RWPE1 (cell line): Measurements from ENCODE around the gene INTS15.

Experiments
- CTCF ChIA-PET: fragments of 350-600 bp; sonication (Branson Sonifier 250); formaldehyde crosslinking; extraction: SDS; loops from one replicate; lab custom pipeline; 2021; lab: Yijun Ruan, JAX
- POLR2A ChIA-PET: fragments of 400-600 bp; formaldehyde crosslinking; extraction: SDS; loops from one replicate; lab custom pipeline; 2020; ENCODE audit warnings: antibody characterized with exemption; ENCODE audit not compliant: low non-redundant PET; lab: Yijun Ruan, JAX
- DNase-seq: peaks from one replicate; pipeline ENCODE4 v3.0.0; 2012; ENCODE audit warnings: low spot score
- H3K27ac ChIP-seq: fragments of 450-650 bp; 2 replicates; pipeline ENCODE4 v1.5.1; 2017
- TF ChIP-seq, protein P1 (sequence below): fragments of 450-650 bp; conservative IDR thresholded peaks from 2 replicates; pipeline ENCODE4 v1.5.1; 2017; ENCODE audit warnings: low read depth, mild to moderate bottlenecking

Gene INTS15

DNA sequence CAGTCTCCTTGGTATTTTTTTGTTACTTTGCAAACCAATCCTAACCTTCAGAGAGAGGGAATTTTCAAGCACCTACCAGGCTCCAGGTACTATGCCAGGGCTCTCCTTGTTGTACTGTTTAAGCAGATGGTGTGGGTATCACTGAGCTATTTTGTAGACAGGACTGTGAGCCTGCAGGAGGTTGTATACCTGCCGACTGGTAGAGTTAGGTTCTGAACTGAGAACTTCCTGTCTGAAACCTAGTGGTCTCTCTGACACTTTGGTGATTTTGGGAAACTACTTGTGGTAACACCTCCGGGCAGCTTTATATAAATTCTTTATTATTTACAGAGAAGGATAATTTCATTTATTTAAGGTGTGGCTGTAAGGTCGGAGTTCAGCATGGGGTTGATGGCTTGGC lies 30.1 kb downstream of the INTS15 start:
- TF ChIP-seq, protein P1, sequence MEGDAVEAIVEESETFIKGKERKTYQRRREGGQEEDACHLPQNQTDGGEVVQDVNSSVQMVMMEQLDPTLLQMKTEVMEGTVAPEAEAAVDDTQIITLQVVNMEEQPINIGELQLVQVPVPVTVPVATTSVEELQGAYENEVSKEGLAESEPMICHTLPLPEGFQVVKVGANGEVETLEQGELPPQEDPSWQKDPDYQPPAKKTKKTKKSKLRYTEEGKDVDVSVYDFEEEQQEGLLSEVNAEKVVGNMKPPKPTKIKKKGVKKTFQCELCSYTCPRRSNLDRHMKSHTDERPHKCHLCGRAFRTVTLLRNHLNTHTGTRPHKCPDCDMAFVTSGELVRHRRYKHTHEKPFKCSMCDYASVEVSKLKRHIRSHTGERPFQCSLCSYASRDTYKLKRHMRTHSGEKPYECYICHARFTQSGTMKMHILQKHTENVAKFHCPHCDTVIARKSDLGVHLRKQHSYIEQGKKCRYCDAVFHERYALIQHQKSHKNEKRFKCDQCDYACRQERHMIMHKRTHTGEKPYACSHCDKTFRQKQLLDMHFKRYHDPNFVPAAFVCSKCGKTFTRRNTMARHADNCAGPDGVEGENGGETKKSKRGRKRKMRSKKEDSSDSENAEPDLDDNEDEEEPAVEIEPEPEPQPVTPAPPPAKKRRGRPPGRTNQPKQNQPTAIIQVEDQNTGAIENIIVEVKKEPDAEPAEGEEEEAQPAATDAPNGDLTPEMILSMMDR = no peak
- ChIA-PET POLR2A (no interaction called here), CTCF (interaction anchor here (0.6 kb wide), 1 partner anchor 224 kb away, joined by 3 read pairs; no protein-coding TSS in a partner anchor)
- DNase-seq = no peak
- H3K27ac ChIP-seq = no peak overlapping the region

DNA sequence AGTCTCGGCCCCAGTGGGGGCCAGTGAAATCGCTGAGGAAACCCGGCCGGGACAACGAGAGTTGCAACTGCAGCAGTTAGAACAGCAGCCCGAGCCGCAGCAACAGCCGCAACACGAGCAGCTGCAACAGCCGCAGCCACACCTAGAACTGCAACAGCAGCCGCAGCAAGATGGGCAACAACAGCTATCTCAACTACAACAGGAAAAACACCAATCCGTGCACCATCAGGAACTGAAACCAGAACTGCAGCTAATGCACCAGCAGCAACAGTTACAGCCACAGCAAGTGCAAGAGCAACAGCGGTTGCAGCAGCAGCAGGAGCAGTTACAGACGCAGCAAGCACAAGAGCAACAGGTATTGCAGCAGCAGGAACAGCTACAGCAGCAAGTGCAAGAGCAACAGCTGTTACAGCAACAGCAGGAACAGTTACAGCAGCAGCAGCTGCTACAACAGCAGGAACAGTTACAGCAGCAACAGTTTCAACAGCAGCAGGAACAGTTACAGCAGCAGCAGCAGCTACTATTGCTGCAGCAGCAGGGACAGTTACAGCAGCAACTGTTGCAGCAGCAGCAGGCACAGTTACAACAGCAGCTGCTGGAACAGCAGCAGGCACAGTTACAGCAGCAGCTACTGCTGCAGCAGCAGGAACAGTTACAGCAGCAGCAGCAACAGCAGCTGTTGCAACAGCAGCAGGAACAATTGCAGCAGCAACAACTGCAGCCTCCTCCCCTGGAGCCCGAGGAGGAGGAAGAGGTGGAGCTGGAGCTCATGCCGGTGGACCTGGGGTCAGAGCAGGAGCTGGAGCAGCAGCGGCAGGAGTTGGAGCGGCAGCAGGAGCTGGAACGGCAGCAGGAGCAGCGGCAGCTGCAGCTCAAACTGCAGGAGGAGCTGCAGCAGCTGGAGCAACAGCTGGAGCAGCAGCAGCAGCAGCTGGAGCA lies 31.6 kb downstream of the INTS15 start:
- H3K27ac ChIP-seq = no peak overlapping the region
- CTCF ChIA-PET = no interaction called here
- TF ChIP-seq, protein P1 = no peak
- POLR2A ChIA-PET = no interaction called here
- DNase-seq = no peak

DNA sequence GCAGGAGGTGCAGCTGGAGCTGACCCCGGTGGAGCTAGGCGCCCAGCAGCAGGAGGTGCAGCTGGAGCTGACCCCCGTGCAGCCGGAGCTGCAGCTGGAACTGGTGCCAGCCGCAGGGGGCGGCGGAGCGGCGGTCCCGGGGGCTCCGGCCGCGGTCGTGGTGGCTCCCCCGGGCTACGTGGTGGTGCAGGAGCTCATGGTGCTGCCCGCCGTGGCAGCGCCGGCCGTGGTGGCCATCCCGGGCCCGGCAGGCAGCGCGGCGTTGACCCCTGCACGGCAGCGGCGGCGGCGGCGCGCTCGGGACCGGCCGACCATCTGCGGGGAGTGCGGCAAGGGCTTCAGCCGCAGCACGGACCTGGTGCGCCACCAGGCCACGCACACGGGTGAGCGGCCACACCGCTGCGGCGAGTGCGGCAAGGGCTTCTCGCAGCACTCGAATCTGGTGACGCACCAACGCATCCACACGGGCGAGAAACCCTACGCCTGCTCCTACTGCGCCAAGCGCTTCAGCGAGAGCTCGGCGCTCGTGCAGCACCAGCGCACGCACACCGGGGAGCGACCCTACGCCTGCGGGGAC lies 32.4 kb downstream of the INTS15 start:
- ChIA-PET POLR2A (no interaction called here), CTCF (no interaction called here)
- DNase-seq = no peak
- TF ChIP-seq, protein P1 = no peak
- no peak overlapping the region for H3K27ac ChIP-seq

DNA sequence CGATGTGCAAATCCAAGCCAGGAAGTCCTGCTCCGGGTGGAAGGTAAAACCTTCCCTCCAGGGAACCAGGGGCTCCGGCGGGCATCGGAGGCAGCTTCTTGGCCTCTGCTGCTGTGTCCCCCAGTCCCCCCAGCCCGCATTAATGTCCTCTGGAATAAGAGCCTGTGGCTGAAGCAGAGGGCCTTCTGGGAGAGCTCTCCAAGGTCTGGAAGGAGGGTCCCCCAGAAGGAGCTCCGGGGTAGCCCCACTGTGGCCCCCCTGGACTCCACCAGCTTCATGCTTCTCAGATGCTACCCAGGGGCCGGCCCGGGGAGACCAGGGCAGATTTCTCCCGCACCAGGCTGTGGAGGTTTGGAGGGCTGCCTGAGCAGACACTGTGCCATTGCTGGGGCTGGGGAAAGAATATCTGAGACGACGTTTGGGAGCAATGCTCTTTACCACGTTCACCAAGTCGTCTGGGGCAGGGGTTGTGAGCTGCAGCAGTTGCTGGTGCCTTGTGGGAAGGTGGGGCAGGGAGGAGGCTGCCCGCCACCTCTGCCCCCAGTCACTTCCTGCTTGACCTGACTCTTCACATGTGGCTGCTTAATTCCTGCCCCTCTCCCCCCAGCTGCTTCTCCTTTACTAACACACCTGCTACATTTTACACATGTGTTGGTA lies 33.9 kb downstream of the INTS15 start:
- ChIA-PET CTCF (interaction anchor here (0.6 kb wide), 1 partner anchor 39 kb away, joined by 3 read pairs; no protein-coding TSS in a partner anchor), POLR2A (no interaction called here)
- TF ChIP-seq, protein P1 = no peak
- DNase-seq = no peak
- H3K27ac ChIP-seq = no peak overlapping the region

DNA sequence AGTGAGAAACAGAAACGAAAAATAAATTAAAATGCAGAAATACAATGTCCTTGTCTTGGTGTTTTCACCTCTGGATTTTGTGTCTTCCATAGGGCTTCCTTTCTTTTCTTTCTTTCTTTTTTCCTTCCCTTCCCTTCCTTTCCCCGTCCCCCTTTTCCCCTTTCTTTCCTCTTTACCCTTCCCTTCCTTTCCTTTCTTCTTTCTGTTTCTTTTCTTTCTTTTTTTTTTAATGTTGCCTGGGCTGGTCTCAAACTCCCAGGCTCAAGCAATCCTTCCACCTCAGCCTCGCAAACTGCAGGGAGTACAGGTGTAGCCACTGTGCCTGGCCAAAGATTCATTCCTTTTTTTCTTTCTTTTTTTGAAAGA lies 34.4 kb downstream of the INTS15 start:
- ChIA-PET CTCF (interaction anchor here (0.6 kb wide), 1 partner anchor 38 kb away, joined by 3 read pairs; no protein-coding TSS in a partner anchor), POLR2A (no interaction called here)
- H3K27ac ChIP-seq = no peak overlapping the region
- TF ChIP-seq, protein P1 = no peak
- DNase-seq = no peak

DNA sequence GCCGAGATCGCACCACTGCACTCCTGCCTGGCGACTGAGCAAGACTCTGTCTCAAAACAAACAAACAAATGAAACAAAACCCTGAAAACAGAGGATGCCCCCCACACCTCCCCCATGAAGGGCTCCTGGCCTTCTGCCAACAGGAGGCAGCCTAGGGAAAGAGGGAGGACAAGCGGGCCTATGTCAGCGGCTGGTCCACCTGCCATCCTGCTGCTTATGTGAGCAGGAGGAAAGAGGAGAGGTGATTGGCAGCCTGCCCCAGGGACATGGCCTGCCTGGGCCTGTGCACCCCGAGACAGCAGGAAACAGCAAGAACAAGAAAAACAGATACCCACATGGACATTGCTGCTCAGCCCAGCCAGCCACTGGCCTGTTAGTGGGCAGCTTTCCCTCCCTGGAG lies 38.2 kb downstream of the INTS15 start:
- TF ChIP-seq, protein P1 = no peak
- peak; percentile 48 for DNase-seq
- ChIA-PET CTCF (no interaction called here), POLR2A (no interaction called here)
- H3K27ac ChIP-seq = peak overlapping the region; percentile 68
